ENCODE data around the gene TDRD3.

TDRD3 gene

GRCh38 chr13:60583196-60583888, 186.3 kb downstream of the TDRD3 start:
- Histone ChIP-seq H3K27me3 (ENCODE audit: control insufficient read depth, low read length) (no peaks in the 10 kb centered on the region), H3K9me3 (ENCODE audit: control insufficient read depth, insufficient read depth, low read length) (no peaks in the 10 kb centered on the region), H3K4me1 (ENCODE audit: control insufficient read depth, low read length) (no peaks in the 10 kb centered on the region), H3K27ac (ENCODE audit: low read depth, low read length) (no peak overlapping the region), H3F3A (ENCODE audit: control insufficient read depth, insufficient read depth) (no peaks in the 10 kb centered on the region), H3K4me3 (ENCODE audit: low read length) (no peak overlapping the region), H3K36me3 (ENCODE audit: control insufficient read depth, low read length) (no peaks in the 10 kb centered on the region), H4K20me1 (ENCODE audit: control insufficient read depth, insufficient read depth, low read depth, low read length) (no peaks in the 10 kb centered on the region), H3K9me2 (replicated peaks; ENCODE audit: control insufficient read depth, low read length) (no peaks in the 10 kb centered on the region), H3K4me2 (ENCODE audit: low read length) (no peak overlapping the region), H3K79me2 (ENCODE audit: control insufficient read depth, low read length) (no peaks in the 10 kb centered on the region)
- TF ChIP-seq EZH2phosphoT487 (IDR thresholded peaks at IDR 0.05; ENCODE audit: borderline replicate concordance, low read length) (no peak), CTCF (IDR thresholded peaks at IDR 0.05; ENCODE audit: low read depth, low read length, poor library complexity, severe bottlenecking) (no peak)

- no peaks in the 10 kb centered on the region for H3F3A ChIP-seq (ENCODE audit: control insufficient read depth, insufficient read depth)
- H3K9me3 ChIP-seq (ENCODE audit: control insufficient read depth, insufficient read depth, low read length): no peaks in the 10 kb centered on the region
- H3K9me2 ChIP-seq (replicated peaks; ENCODE audit: control insufficient read depth, low read length): no peaks in the 10 kb centered on the region
- H3K27ac ChIP-seq (ENCODE audit: low read depth, low read length): no peak overlapping the region
- H3K4me2 ChIP-seq (ENCODE audit: low read length): no peak overlapping the region
- no peaks in the 10 kb centered on the region for H3K79me2 ChIP-seq (ENCODE audit: control insufficient read depth, low read length)
- no peaks in the 10 kb centered on the region for H3K4me1 ChIP-seq (ENCODE audit: control insufficient read depth, low read length)
- no peak overlapping the region for H3K4me3 ChIP-seq (ENCODE audit: low read length)
- H3K27me3 ChIP-seq (ENCODE audit: control insufficient read depth, low read length): no peaks in the 10 kb centered on the region
- TF ChIP-seq CTCF (IDR thresholded peaks at IDR 0.05; ENCODE audit: low read depth, low read length, poor library complexity, severe bottlenecking) (no peak), EZH2phosphoT487 (IDR thresholded peaks at IDR 0.05; ENCODE audit: borderline replicate concordance, low read length) (no peak)
- H3K36me3 ChIP-seq (ENCODE audit: control insufficient read depth, low read length): no peaks in the 10 kb centered on the region
- H4K20me1 ChIP-seq (ENCODE audit: control insufficient read depth, insufficient read depth, low read depth, low read length): no peaks in the 10 kb centered on the region
These were observed 187.1 kb downstream of the TDRD3 start for GRCh38 chr13:60583911-60584753.

- Histone ChIP-seq H3K9me2 (replicated peaks; ENCODE audit: control insufficient read depth, low read length) (no peaks in the 10 kb centered on the region), H3K4me2 (ENCODE audit: low read length) (no peak overlapping the region), H3K27me3 (ENCODE audit: control insufficient read depth, low read length) (no peaks in the 10 kb centered on the region), H3K79me2 (ENCODE audit: control insufficient read depth, low read length) (no peaks in the 10 kb centered on the region), H3F3A (ENCODE audit: control insufficient read depth, insufficient read depth) (no peaks in the 10 kb centered on the region), H4K20me1 (ENCODE audit: control insufficient read depth, insufficient read depth, low read depth, low read length) (no peaks in the 10 kb centered on the region), H3K27ac (ENCODE audit: low read depth, low read length) (no peak overlapping the region), H3K36me3 (ENCODE audit: control insufficient read depth, low read length) (no peaks in the 10 kb centered on the region), H3K9me3 (ENCODE audit: control insufficient read depth, insufficient read depth, low read length) (no peaks in the 10 kb centered on the region), H3K4me3 (ENCODE audit: low read length) (no peak overlapping the region), H3K4me1 (ENCODE audit: control insufficient read depth, low read length) (no peaks in the 10 kb centered on the region)
- TF ChIP-seq EZH2phosphoT487 (IDR thresholded peaks at IDR 0.05; ENCODE audit: borderline replicate concordance, low read length) (no peak), CTCF (IDR thresholded peaks at IDR 0.05; ENCODE audit: low read depth, low read length, poor library complexity, severe bottlenecking) (no peak)
These were observed 188.0 kb downstream of the TDRD3 start for GRCh38 chr13:60584976-60585375.
